HEK293 (cell line): ENCODE data around the gene CLEC14A.

Experiments used
- CTCF ChIA-PET: fragments of 350-600 bp; formaldehyde crosslinking; extraction: SDS; loops from one replicate; lab custom pipeline; 2021; ENCODE audit warnings: antibody characterized with exemption; lab: Yijun Ruan, JAX
- POLR2A ChIA-PET: fragments of 300-600 bp; formaldehyde crosslinking; extraction: SDS; loops from one replicate; lab custom pipeline; 2020; ENCODE audit warnings: antibody characterized with exemption, inconsistent platforms; lab: Yijun Ruan, JAX
- H3K27ac ChIP-seq: fragments of 200-500 bp; sonication (Bioruptor generic); 2 replicates; pipeline ENCODE4 v1.5.1; 2014; ENCODE audit warnings: low read depth, low read length, control low read depth, inconsistent platforms; ENCODE audit errors: extremely low read depth
- H3K36me3 ChIP-seq, 2 experiments: fragments of 200-500 bp in 1 of 2; sonication (Bioruptor generic) in 1 of 2; 1 replicate in 1 of 2; 2 replicates in 1 of 2; pipeline ENCODE4 v1.5.1; 2014 to 2017; ENCODE audit warnings: inconsistent platforms in 2 of 2, low read length in 2 of 2; ENCODE audit not compliant: control insufficient read depth in 2 of 2, insufficient read depth in 1 of 2
- H3K4me1 ChIP-seq: fragments of 200-500 bp; sonication (Bioruptor generic); 2 replicates; pipeline ENCODE4 v1.5.1; 2014; ENCODE audit warnings: mild to moderate bottlenecking, low read length, inconsistent platforms; ENCODE audit not compliant: control insufficient read depth, insufficient read depth
- H3K4me3 ChIP-seq: 2 replicates; pipeline ENCODE4 v1.5.1; 2011; ENCODE audit warnings: low read depth, mild to moderate bottlenecking, control low read depth, low read length, moderate library complexity
- H3K9me3 ChIP-seq: fragments of 200-500 bp; sonication (Bioruptor generic); 2 replicates; pipeline ENCODE4 v1.5.1; 2014; ENCODE audit warnings: low read depth, low read length, inconsistent platforms; ENCODE audit not compliant: control insufficient read depth, insufficient read depth
- ELK4 ChIP-seq: IDR thresholded peaks from 2 replicates; pipeline ENCODE4 v1.6.1; 2011; ENCODE audit warnings: mild to moderate bottlenecking, low read depth, low read length, borderline replicate concordance
- HOXC10 ChIP-seq: sonication (generic); formaldehyde crosslinking; IDR thresholded peaks from 2 replicates; pipeline ENCODE4 v1.8.1; 2023; ENCODE audit warnings: mild to moderate bottlenecking, missing genetic modification reagents
- PRDM2 ChIP-seq: fragments of 450-650 bp; formaldehyde crosslinking; IDR thresholded peaks from 2 replicates; pipeline ENCODE4 v1.5.1; 2016; ENCODE audit warnings: missing biosample characterization, missing genetic modification characterization, borderline replicate concordance
- REPIN1 ChIP-seq: fragments of 450-650 bp; formaldehyde crosslinking; IDR thresholded peaks from 2 replicates; pipeline ENCODE4 v1.5.1; 2017; ENCODE audit warnings: missing biosample characterization, missing genetic modification characterization, low read depth
- SETDB1 ChIP-seq: IDR thresholded peaks from one replicate; pipeline ENCODE4 v1.6.1; 2017; ENCODE audit warnings: mild to moderate bottlenecking, low read length, moderate library complexity, mixed read lengths; ENCODE audit not compliant: insufficient read length
- YY2 ChIP-seq: fragments of 450-650 bp; formaldehyde crosslinking; IDR thresholded peaks from 2 replicates; pipeline ENCODE4 v1.5.1; 2016; ENCODE audit warnings: missing biosample characterization, missing genetic modification characterization
- ZBTB1 ChIP-seq: fragments of 450-650 bp; formaldehyde crosslinking; IDR thresholded peaks from 2 replicates; pipeline ENCODE4 v1.5.1; 2016; ENCODE audit warnings: missing biosample characterization, missing genetic modification characterization
- ZNF112 ChIP-seq: fragments of 450-650 bp; formaldehyde crosslinking; IDR thresholded peaks from 2 replicates; pipeline ENCODE4 v1.5.0; 2017; ENCODE audit warnings: missing biosample characterization, missing genetic modification characterization
- ZNF121 ChIP-seq: fragments of 450-650 bp; formaldehyde crosslinking; IDR thresholded peaks from 2 replicates; pipeline ENCODE4 v1.5.1; 2016; ENCODE audit warnings: missing biosample characterization, missing genetic modification characterization
- ZNF146 ChIP-seq: fragments of 450-650 bp; formaldehyde crosslinking; IDR thresholded peaks from 2 replicates; pipeline ENCODE4 v1.5.1; 2016; ENCODE audit warnings: missing biosample characterization, missing genetic modification characterization
- ZNF174 ChIP-seq: fragments of 450-650 bp; formaldehyde crosslinking; IDR thresholded peaks from 2 replicates; pipeline ENCODE4 v1.5.0; 2017; ENCODE audit warnings: missing biosample characterization, mild to moderate bottlenecking, missing genetic modification characterization
- ZNF184 ChIP-seq: fragments of 450-650 bp; IDR thresholded peaks from 2 replicates; pipeline ENCODE4 v1.5.1; 2018; ENCODE audit warnings: missing biosample characterization, mild to moderate bottlenecking, missing genetic modification characterization
- ZNF202 ChIP-seq: fragments of 450-650 bp; formaldehyde crosslinking; IDR thresholded peaks from 2 replicates; pipeline ENCODE4 v1.5.1; 2016; ENCODE audit warnings: missing biosample characterization, missing genetic modification characterization, borderline replicate concordance
- ZNF239 ChIP-seq: fragments of 450-650 bp; formaldehyde crosslinking; IDR thresholded peaks from 2 replicates; pipeline ENCODE4 v1.5.1; 2016; ENCODE audit warnings: missing biosample characterization, missing genetic modification characterization
- ZNF266 ChIP-seq: fragments of 450-650 bp; formaldehyde crosslinking; IDR thresholded peaks from 2 replicates; pipeline ENCODE4 v1.5.1; 2016; ENCODE audit warnings: missing biosample characterization, missing genetic modification characterization, low read depth
- ZNF311 ChIP-seq: fragments of 450-650 bp; formaldehyde crosslinking; IDR thresholded peaks from 2 replicates; pipeline ENCODE4 v1.5.1; 2017; ENCODE audit warnings: missing biosample characterization, missing genetic modification characterization, borderline replicate concordance
- ZNF354C ChIP-seq: fragments of 450-650 bp; formaldehyde crosslinking; IDR thresholded peaks from 2 replicates; pipeline ENCODE4 v1.5.1; 2016; ENCODE audit warnings: missing biosample characterization, missing genetic modification characterization, low read depth, borderline replicate concordance
- ZNF404 ChIP-seq: fragments of 450-650 bp; formaldehyde crosslinking; IDR thresholded peaks from 2 replicates; pipeline ENCODE4 v1.5.1; 2017; ENCODE audit warnings: missing biosample characterization, missing genetic modification characterization
- ZNF510 ChIP-seq: fragments of 450-650 bp; formaldehyde crosslinking; IDR thresholded peaks from 2 replicates; pipeline ENCODE4 v1.5.1; 2018; ENCODE audit warnings: mild to moderate bottlenecking, missing genetic modification characterization, missing biosample characterization; ENCODE audit not compliant: insufficient replicate concordance
- ZNF530 ChIP-seq: fragments of 450-650 bp; formaldehyde crosslinking; IDR thresholded peaks from 2 replicates; pipeline ENCODE4 v1.5.1; 2016; ENCODE audit warnings: low read depth, missing biosample characterization, missing genetic modification characterization
- ZNF560 ChIP-seq: fragments of 450-650 bp; formaldehyde crosslinking; IDR thresholded peaks from 2 replicates; pipeline ENCODE4 v1.5.1; 2017; ENCODE audit warnings: missing biosample characterization, missing genetic modification characterization, borderline replicate concordance
- ZNF571 ChIP-seq: fragments of 450-650 bp; formaldehyde crosslinking; IDR thresholded peaks from 2 replicates; pipeline ENCODE4 v1.5.0; 2017; ENCODE audit warnings: missing biosample characterization, missing genetic modification characterization
- ZNF76 ChIP-seq: fragments of 450-650 bp; formaldehyde crosslinking; IDR thresholded peaks from 2 replicates; pipeline ENCODE4; 2016; ENCODE audit warnings: low read depth, missing biosample characterization, missing genetic modification characterization, borderline replicate concordance
- ZNF777 ChIP-seq: fragments of 450-650 bp; formaldehyde crosslinking; IDR thresholded peaks from 2 replicates; pipeline ENCODE4 v1.5.1; 2017; ENCODE audit warnings: missing biosample characterization, missing genetic modification characterization, borderline replicate concordance
- TF ChIP-seq, protein P1 (sequence below): fragments of 450-650 bp; formaldehyde crosslinking; IDR thresholded peaks from 2 replicates; pipeline ENCODE4 v1.5.1; 2016; ENCODE audit warnings: missing biosample characterization, missing genetic modification characterization
- TF ChIP-seq, protein P2 (sequence below): fragments of 450-650 bp; formaldehyde crosslinking; IDR thresholded peaks from 2 replicates; pipeline ENCODE4 v1.5.1; 2016; ENCODE audit warnings: missing biosample characterization, missing genetic modification characterization
- TF ChIP-seq, protein P3 (sequence below): fragments of 450-650 bp; formaldehyde crosslinking; IDR thresholded peaks from 2 replicates; pipeline ENCODE4 v1.5.1; 2016; ENCODE audit warnings: missing biosample characterization, missing genetic modification characterization

The CLEC14A gene

GRCh38 chr14:38238332-38238731 is 17.6 kb downstream of the CLEC14A start:
- POLR2A ChIA-PET = no interaction called here
- H3K27ac ChIP-seq = no peak overlapping the region
- no peaks in the 10 kb centered on the region for H3K9me3 ChIP-seq
- H3K4me3 ChIP-seq = no peak overlapping the region
- no peaks in the 10 kb centered on the region for H3K36me3 ChIP-seq
- CTCF ChIA-PET = interaction anchor here (0.7 kb wide), 1 partner anchor 363 kb away, joined by 3 read pairs; no protein-coding TSS in a partner anchor
- H3K4me1 ChIP-seq = no peaks in the 10 kb centered on the region
- TF ChIP-seq SETDB1 (no peak), ZNF266 (no peak), ZNF404 (tag by site-specific recombination) (no peak), ZNF146 (tag by site-specific recombination) (no peak), ZNF202 (tag by site-specific recombination) (no peak), ZBTB1 (tag by site-specific recombination) (no peak), ZNF777 (tag by site-specific recombination) (no peak), REPIN1 (no peak), ZNF121 (tag by site-specific recombination) (no peak), ZNF354C (tag by site-specific recombination) (no peak), ZNF184 (no peak), ZNF239 (no peak), ZNF530 (no peak), YY2 (no peak), ZNF510 (no peak)
- TF ChIP-seq, protein P1, sequence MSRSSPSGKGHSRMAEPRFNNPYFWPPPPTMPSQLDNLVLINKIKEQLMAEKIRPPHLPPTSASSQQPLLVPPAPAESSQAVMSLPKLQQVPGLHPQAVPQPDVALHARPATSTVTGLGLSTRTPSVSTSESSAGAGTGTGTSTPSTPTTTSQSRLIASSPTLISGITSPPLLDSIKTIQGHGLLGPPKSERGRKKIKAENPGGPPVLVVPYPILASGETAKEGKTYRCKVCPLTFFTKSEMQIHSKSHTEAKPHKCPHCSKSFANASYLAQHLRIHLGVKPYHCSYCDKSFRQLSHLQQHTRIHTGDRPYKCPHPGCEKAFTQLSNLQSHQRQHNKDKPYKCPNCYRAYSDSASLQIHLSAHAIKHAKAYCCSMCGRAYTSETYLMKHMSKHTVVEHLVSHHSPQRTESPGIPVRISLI (tag by site-specific recombination) = no peak
- TF ChIP-seq, protein P2, sequence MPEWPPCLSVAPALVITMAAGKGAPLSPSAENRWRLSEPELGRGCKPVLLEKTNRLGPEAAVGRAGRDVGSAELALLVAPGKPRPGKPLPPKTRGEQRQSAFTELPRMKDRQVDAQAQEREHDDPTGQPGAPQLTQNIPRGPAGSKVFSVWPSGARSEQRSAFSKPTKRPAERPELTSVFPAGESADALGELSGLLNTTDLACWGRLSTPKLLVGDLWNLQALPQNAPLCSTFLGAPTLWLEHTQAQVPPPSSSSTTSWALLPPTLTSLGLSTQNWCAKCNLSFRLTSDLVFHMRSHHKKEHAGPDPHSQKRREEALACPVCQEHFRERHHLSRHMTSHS = no peak
- TF ChIP-seq, protein P3, sequence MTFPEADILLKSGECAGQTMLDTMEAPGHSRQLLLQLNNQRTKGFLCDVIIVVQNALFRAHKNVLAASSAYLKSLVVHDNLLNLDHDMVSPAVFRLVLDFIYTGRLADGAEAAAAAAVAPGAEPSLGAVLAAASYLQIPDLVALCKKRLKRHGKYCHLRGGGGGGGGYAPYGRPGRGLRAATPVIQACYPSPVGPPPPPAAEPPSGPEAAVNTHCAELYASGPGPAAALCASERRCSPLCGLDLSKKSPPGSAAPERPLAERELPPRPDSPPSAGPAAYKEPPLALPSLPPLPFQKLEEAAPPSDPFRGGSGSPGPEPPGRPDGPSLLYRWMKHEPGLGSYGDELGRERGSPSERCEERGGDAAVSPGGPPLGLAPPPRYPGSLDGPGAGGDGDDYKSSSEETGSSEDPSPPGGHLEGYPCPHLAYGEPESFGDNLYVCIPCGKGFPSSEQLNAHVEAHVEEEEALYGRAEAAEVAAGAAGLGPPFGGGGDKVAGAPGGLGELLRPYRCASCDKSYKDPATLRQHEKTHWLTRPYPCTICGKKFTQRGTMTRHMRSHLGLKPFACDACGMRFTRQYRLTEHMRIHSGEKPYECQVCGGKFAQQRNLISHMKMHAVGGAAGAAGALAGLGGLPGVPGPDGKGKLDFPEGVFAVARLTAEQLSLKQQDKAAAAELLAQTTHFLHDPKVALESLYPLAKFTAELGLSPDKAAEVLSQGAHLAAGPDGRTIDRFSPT (tag by site-specific recombination) = no peak
- TF ChIP-seq, all 188 proteins: peak for 0

GRCh38 chr14:38233218-38233617 is 22.7 kb downstream of the CLEC14A start:
- POLR2A ChIA-PET = no interaction called here
- Histone ChIP-seq H3K27ac (no peak overlapping the region), H3K4me1 (no peaks in the 10 kb centered on the region), H3K36me3 (no peaks in the 10 kb centered on the region), H3K9me3 (no peaks in the 10 kb centered on the region), H3K4me3 (no peak overlapping the region)
- CTCF ChIA-PET = no interaction called here
- no peak for TF ChIP-seq ZNF560 (tag by site-specific recombination)
- no peak for TF ChIP-seq ZNF112 (tag by site-specific recombination)
- TF ChIP-seq ZNF184 = no peak
- no peak for TF ChIP-seq ELK4
- no peak for TF ChIP-seq ZNF76 (tag by site-specific recombination)
- TF ChIP-seq ZNF174 (tag by site-specific recombination) = no peak
- TF ChIP-seq HOXC10 (CRISPR knock-in tag) = no peak
- TF ChIP-seq ZNF311 (tag by site-specific recombination) = no peak
- TF ChIP-seq ZNF571 (tag by site-specific recombination) = no peak
- no peak for TF ChIP-seq PRDM2 (tag by site-specific recombination)
